WTC11 (cell line): ENCODE results near the gene PAF1. TPM values are rescaled to one million over a fixed set of nuclear protein-coding genes. Genes with fewer than 3 reads are reported as not detected.
A peak's percentile ranks its signal among the peaks of the same experiment; 100 is the strongest.

Source experiments
- ATAC-seq: fragments of 200-7000 bp; cut with Tn5 transposase; 2 replicates; pipeline ENCODE4 v1.10.0; 2021; ENCODE audit warnings: mild to moderate bottlenecking, moderate library complexity
- CTCF ChIA-PET: fragments of 300-600 bp; sonication (Branson Sonifier 250); formaldehyde crosslinking; loops from one replicate; lab custom pipeline; 2021; ENCODE audit warnings: antibody characterized with exemption; lab: Charles Lee
- POLR2A ChIA-PET: fragments of 350-600 bp; sonication (Branson Sonifier 250); formaldehyde crosslinking; loops from one replicate; lab custom pipeline; 2021; ENCODE audit warnings: antibody characterized with exemption; lab: Charles Lee
- DNase-seq: peaks from one replicate; pipeline ENCODE4 v3.0.0; 2021; ENCODE audit warnings: low spot score
- H3K27ac Mint-ChIP-seq: 2 replicates; pipeline ENCODE4 v1.8.0; 2021; ENCODE audit warnings: mixed read lengths
- H3K27me3 Mint-ChIP-seq: 2 replicates; pipeline ENCODE4 v1.8.0; 2021; ENCODE audit warnings: low read depth, mild to moderate bottlenecking, moderate library complexity, mixed read lengths
- H3K36me3 Mint-ChIP-seq: 2 replicates; pipeline ENCODE4 v1.8.0; 2021; ENCODE audit warnings: mixed read lengths
- H3K4me1 Mint-ChIP-seq: 2 replicates; pipeline ENCODE4 v1.8.0; 2022; ENCODE audit warnings: mixed read lengths
- H3K4me3 Mint-ChIP-seq: 2 replicates; pipeline ENCODE4 v1.8.0; 2021; ENCODE audit warnings: mild to moderate bottlenecking, moderate library complexity, mixed read lengths
- H3K9me3 Mint-ChIP-seq: 2 replicates; pipeline ENCODE4 v1.8.0; 2021; ENCODE audit warnings: mixed read lengths
- EMX1 ChIP-seq: fragments of 250-450 bp; sonication (Bioruptor Pico); IDR thresholded peaks from 2 replicates; pipeline ENCODE4 v1.8.0; 2021; ENCODE audit warnings: mild to moderate bottlenecking
- FOXP1 ChIP-seq: sonication (generic); formaldehyde crosslinking; IDR thresholded peaks from 2 replicates; pipeline ENCODE4 v1.8.0; 2022; ENCODE audit warnings: missing genetic modification reagents, mild to moderate bottlenecking, moderate library complexity, borderline replicate concordance
- GABPB1 ChIP-seq: sonication (generic); formaldehyde crosslinking; IDR thresholded peaks from 2 replicates; pipeline ENCODE4 v1.8.1; 2023; ENCODE audit warnings: mild to moderate bottlenecking, missing genetic modification reagents
- HMGXB4 ChIP-seq: sonication (generic); formaldehyde crosslinking; IDR thresholded peaks from 2 replicates; pipeline ENCODE4 v1.8.1; 2023; ENCODE audit warnings: mild to moderate bottlenecking, moderate library complexity, missing genetic modification reagents
- MAX ChIP-seq: sonication (generic); formaldehyde crosslinking; IDR thresholded peaks from 2 replicates; pipeline ENCODE4 v1.8.0; 2022; ENCODE audit warnings: mild to moderate bottlenecking, missing genetic modification reagents
- MLX ChIP-seq: sonication (generic); formaldehyde crosslinking; IDR thresholded peaks from 2 replicates; pipeline ENCODE4 v1.8.1; 2023; ENCODE audit warnings: mild to moderate bottlenecking, missing genetic modification reagents, moderate library complexity
- MXD4 ChIP-seq: fragments of 250-450 bp; sonication (Bioruptor Pico); IDR thresholded peaks from 2 replicates; pipeline ENCODE4 v1.8.0; 2021; ENCODE audit warnings: mild to moderate bottlenecking, moderate library complexity, borderline replicate concordance
- NFATC4 ChIP-seq: fragments of 250-450 bp; sonication (Bioruptor Pico); IDR thresholded peaks from 2 replicates; pipeline ENCODE4 v1.9.0; 2021; ENCODE audit warnings: mild to moderate bottlenecking
- NFE2L1 ChIP-seq: sonication (generic); formaldehyde crosslinking; IDR thresholded peaks from 2 replicates; pipeline ENCODE4 v1.8.1; 2023; ENCODE audit warnings: missing genetic modification reagents
- NFYB ChIP-seq: sonication (generic); formaldehyde crosslinking; conservative IDR thresholded peaks from 2 replicates; pipeline ENCODE4 v1.8.0; 2022; ENCODE audit warnings: low read depth, missing genetic modification reagents
- PRRX2 ChIP-seq: fragments of 250-450 bp; sonication (Bioruptor Pico); IDR thresholded peaks from 2 replicates; pipeline ENCODE4 v1.8.0; 2021; ENCODE audit warnings: mild to moderate bottlenecking
- RELA ChIP-seq: sonication (generic); formaldehyde crosslinking; IDR thresholded peaks from 2 replicates; pipeline ENCODE4 v1.8.1; 2022; ENCODE audit warnings: missing genetic modification reagents, mild to moderate bottlenecking, borderline replicate concordance
- TEAD1 ChIP-seq: sonication (generic); formaldehyde crosslinking; IDR thresholded peaks from 2 replicates; pipeline ENCODE4 v1.8.0; 2022; ENCODE audit warnings: mild to moderate bottlenecking, missing genetic modification reagents
- USF1 ChIP-seq: sonication (generic); formaldehyde crosslinking; IDR thresholded peaks from 2 replicates; pipeline ENCODE4 v1.8.0; 2022; ENCODE audit warnings: mild to moderate bottlenecking, missing genetic modification reagents
- ZNF121 ChIP-seq: sonication (generic); formaldehyde crosslinking; IDR thresholded peaks from 2 replicates; pipeline ENCODE4 v1.8.0; 2023; ENCODE audit warnings: missing genetic modification reagents
- ZNF416 ChIP-seq: fragments of 250-450 bp; sonication (Bioruptor Pico); IDR thresholded peaks from 2 replicates; pipeline ENCODE4 v1.9.0; 2021; ENCODE audit warnings: mild to moderate bottlenecking, inconsistent platforms
- ZNF423 ChIP-seq: fragments of 250-450 bp; sonication (Bioruptor Pico); IDR thresholded peaks from 2 replicates; pipeline ENCODE4 v2.1.2; 2022; ENCODE audit warnings: mild to moderate bottlenecking, moderate library complexity
- ZNF425 ChIP-seq: fragments of 250-450 bp; sonication (Bioruptor Pico); conservative IDR thresholded peaks from 2 replicates; pipeline ENCODE4 v1.9.0; 2021; ENCODE audit warnings: mild to moderate bottlenecking
- ZNF532 ChIP-seq: fragments of 250-450 bp; sonication (Bioruptor Pico); IDR thresholded peaks from 2 replicates; pipeline ENCODE4 v1.9.0; 2021; ENCODE audit warnings: mild to moderate bottlenecking, borderline replicate concordance
- ZNF671 ChIP-seq: fragments of 250-450 bp; sonication (Bioruptor Pico); IDR thresholded peaks from 2 replicates; pipeline ENCODE4 v1.8.0; 2021; ENCODE audit warnings: mild to moderate bottlenecking
- total RNA-seq: library from RNA; stranded (reverse); gene quantifications from 3 replicates; pipeline ENCODE4 v1.2.3, GENCODE V29; 2021

Gene PAF1
- total RNA-seq, 1 experiment from 2014 or later, result 27.8 TPM

GRCh38 chr19:39432677-39433025, 41.7 kb upstream of the PAF1 start (continued):
- peak; percentile 60; the same call in 1 of the 2 replicates for TF ChIP-seq ZNF532
- TF ChIP-seq NFE2L1 (CRISPR knock-in tag), result no peak
- no peak for TF ChIP-seq ZNF121 (CRISPR knock-in tag)
- no peak for TF ChIP-seq TEAD1

- CTCF ChIA-PET, result no interaction called here
- H3K4me3 Mint-ChIP-seq, result no peak overlapping the region
- H3K36me3 Mint-ChIP-seq, result peaks cover 34% of the 10 kb centered on the region
- no peaks in the 10 kb centered on the region for H3K27me3 Mint-ChIP-seq
- DNase-seq, result no peak
- peak; percentile 2 for ATAC-seq
- H3K4me1 Mint-ChIP-seq, result peaks cover 51% of the 10 kb centered on the region
- no peaks in the 10 kb centered on the region for H3K9me3 Mint-ChIP-seq
- H3K27ac Mint-ChIP-seq, result peak overlapping the region; percentile 95
- POLR2A ChIA-PET, result interaction anchor here (0.6 to 0.7 kb wide), 3 partner anchors 10 to 1717 kb away, joined by 3 to 4 read pairs (median 4); partner anchors contain the start of genes MED29 and PAF1
- TF ChIP-seq MLX (CRISPR knock-in tag), result no peak
- peak; percentile 51; the same call in 1 of the 2 replicates for TF ChIP-seq ZNF425 (CRISPR knock-in tag)
- peak; percentile 67 for TF ChIP-seq GABPB1 (CRISPR knock-in tag)
- TF ChIP-seq ZNF532, result 0 out of 2 replicates have a peak, but pooled peaks have one; percentile 33
- TF ChIP-seq NFATC4 (CRISPR knock-in tag), result peak; percentile 5
- no peak for TF ChIP-seq HMGXB4 (CRISPR knock-in tag)
- no peak for TF ChIP-seq ZNF416 (CRISPR knock-in tag)
- peak; percentile 70 for TF ChIP-seq MAX
- TF ChIP-seq NFYB, result 0 out of 2 replicates have a peak, but pooled peaks have one; percentile 21
- TF ChIP-seq PRRX2 (CRISPR knock-in tag), result peak; percentile 9; the same call in 1 of the 2 replicates
- peak; percentile 42 for TF ChIP-seq ZNF671
- peak; percentile 76; the same call in 1 of the 2 replicates for TF ChIP-seq EMX1
- 0 out of 2 replicates have a peak, but pooled peaks have one; percentile 22 for TF ChIP-seq FOXP1
- no peak for TF ChIP-seq MXD4 (CRISPR knock-in tag)
- TF ChIP-seq RELA (CRISPR knock-in tag), result no peak
- TF ChIP-seq ZNF423 (CRISPR knock-in tag), result no peak
- TF ChIP-seq USF1 (CRISPR knock-in tag), result no peak; the same call in 1 of the 2 replicates
Measured at GRCh38 chr19:39430675-39431593, 40.0 kb upstream of the PAF1 start.
